PC-3 (cell line): Measurements from ENCODE around the gene TM4SF5. TPM values are rescaled to one million over a fixed set of nuclear protein-coding genes. Genes with fewer than 3 reads are reported as not detected.

Experiments
- ATAC-seq: fragments of 200-7000 bp; cut with Tn5 transposase; 2 replicates; pipeline ENCODE4 v1.9.1; 2020; ENCODE audit warnings: mild to moderate bottlenecking, moderate library complexity
- BruUV-seq: library from RNA; stranded (reverse); fragments of 400-500 nt; replicated peaks from 2 replicates; lab custom pipeline; 2021; lab: Mats Ljungman, UMichigan
- CTCF ChIA-PET: fragments of 300-600 bp; sonication (Branson Sonifier 250); formaldehyde crosslinking; loops from one replicate; lab custom pipeline; 2022; ENCODE audit warnings: antibody characterized with exemption; lab: Charles Lee
- POLR2A ChIA-PET: fragments of 300-600 bp; sonication (Branson Sonifier 250); formaldehyde crosslinking; loops from one replicate; lab custom pipeline; 2022; ENCODE audit warnings: antibody characterized with exemption; ENCODE audit not compliant: unreplicated experiment; lab: Charles Lee
- DNase-seq: peaks from one replicate; pipeline ENCODE4 v3.0.0-alpha.2; 2015
- H2AFZ ChIP-seq: fragments of 300-600 bp; sonication (generic); 2 replicates; pipeline ENCODE4 v1.6.0; 2016; ENCODE audit warnings: antibody characterized with exemption, low read length
- H3F3A ChIP-seq: fragments of 300-600 bp; sonication (generic); one replicate; pipeline ENCODE4 v1.6.0; 2017; ENCODE audit warnings: antibody characterized with exemption, low read length, control low read depth, mild to moderate bottlenecking; ENCODE audit not compliant: unreplicated experiment
- H3K27ac ChIP-seq: fragments of 300-600 bp; sonication (generic); 2 replicates; pipeline ENCODE4 v1.5.1; 2016; ENCODE audit warnings: mild to moderate bottlenecking, low read length
- H3K27me3 ChIP-seq: fragments of 300-600 bp; sonication (generic); 2 replicates; pipeline ENCODE4 v1.6.1; 2016; ENCODE audit warnings: low read length, mixed read lengths
- H3K36me3 ChIP-seq: fragments of 300-600 bp; sonication (generic); 2 replicates; pipeline ENCODE4 v1.6.1; 2016; ENCODE audit warnings: low read depth, mixed run types, low read length, mixed read lengths
- H3K4me1 ChIP-seq: fragments of 300-600 bp; sonication (generic); 2 replicates; pipeline ENCODE4 v1.5.1; 2016; ENCODE audit warnings: low read length; ENCODE audit not compliant: insufficient read depth
- H3K4me2 ChIP-seq: fragments of 300-600 bp; sonication (generic); 2 replicates; pipeline ENCODE4 v1.6.0; 2016; ENCODE audit warnings: low read length
- H3K4me3 ChIP-seq: fragments of 300-600 bp; sonication (generic); 2 replicates; pipeline ENCODE4 v1.5.1; 2016; ENCODE audit warnings: mild to moderate bottlenecking, low read length, mixed read lengths
- H3K79me2 ChIP-seq: fragments of 300-600 bp; sonication (generic); 2 replicates; pipeline ENCODE4 v1.6.1; 2017; ENCODE audit warnings: low read length, mixed read lengths
- H3K9ac ChIP-seq: fragments of 300-600 bp; sonication (generic); 2 replicates; pipeline ENCODE4 v1.6.0; 2016; ENCODE audit warnings: mild to moderate bottlenecking, low read length
- H3K9me2 ChIP-seq: fragments of 300-600 bp; sonication (generic); replicated peaks from 2 replicates; pipeline ENCODE4 v1.6.1; 2016; ENCODE audit warnings: mixed run types, low read length, mixed read lengths
- H3K9me3 ChIP-seq: fragments of 300-600 bp; sonication (generic); 2 replicates; pipeline ENCODE4 v1.6.1; 2016; ENCODE audit warnings: low read length, mixed read lengths
- H4K20me1 ChIP-seq: fragments of 300-600 bp; sonication (generic); 2 replicates; pipeline ENCODE4 v1.6.1; 2016; ENCODE audit warnings: low read length, mixed read lengths
- CTCF ChIP-seq: fragments of 300-600 bp; sonication (generic); conservative IDR thresholded peaks from 2 replicates; pipeline ENCODE4 v1.5.1; 2017; ENCODE audit warnings: antibody characterized with exemption, low read depth, mild to moderate bottlenecking, low read length
- EZH2 ChIP-seq: fragments of 300-600 bp; sonication (generic); IDR thresholded peaks from one replicate; pipeline ENCODE4 v1.6.1; 2017; ENCODE audit warnings: antibody characterized with exemption, mild to moderate bottlenecking, low read length; ENCODE audit not compliant: unreplicated experiment
- EZH2phosphoT487 ChIP-seq: fragments of 300-600 bp; sonication (generic); IDR thresholded peaks from 2 replicates; pipeline ENCODE4 v1.6.1; 2018; ENCODE audit warnings: mild to moderate bottlenecking, antibody characterized with exemption, low read length, borderline replicate concordance
- intact Hi-C: fragments of 100-400 bp; cut with micrococcal nuclease; formaldehyde crosslinking; loops from 2 replicates; pipeline ENCODE4 v1.9.0; 2023
- total RNA-seq: library from RNA; depleted of rRNA; stranded (reverse); fragments of >200 nt; gene quantifications from 2 replicates; pipeline ENCODE4 v1.2.3, GENCODE V29; 2014

TM4SF5 gene
- total RNA-seq, 1 experiment from 2014 or later, result not detected

- intact Hi-C loops, result no loop called here
- Histone ChIP-seq H3K27ac (no peak overlapping the region), H3K79me2 (no peaks in the 10 kb centered on the region), H4K20me1 (no peaks in the 10 kb centered on the region), H3K36me3 (no peaks in the 10 kb centered on the region), H3F3A (no peaks in the 10 kb centered on the region), H3K27me3 (no peaks in the 10 kb centered on the region), H3K9ac (no peak overlapping the region), H3K4me3 (no peak overlapping the region), H3K4me1 (no peaks in the 10 kb centered on the region), H2AFZ (no peak overlapping the region), H3K9me3 (no peaks in the 10 kb centered on the region), H3K4me2 (no peak overlapping the region), H3K9me2 (no peaks in the 10 kb centered on the region)
- TF ChIP-seq CTCF (no peak), EZH2phosphoT487 (no peak), EZH2 (no peak)
- no TSS peak for BruUV-seq
- ChIA-PET CTCF (no interaction called here), POLR2A (no interaction called here)
- DNase-seq (no peak), ATAC-seq (no peak)
Measured at GRCh38 chr17:4816826-4817225, 45.1 kb downstream of the TM4SF5 start.

GRCh38 chr17:4818276-4818675, 46.6 kb downstream of the TM4SF5 start:
- ChIA-PET CTCF (no interaction called here), POLR2A (no interaction called here)
- Histone ChIP-seq H3K4me2 (no peak overlapping the region), H3F3A (no peaks in the 10 kb centered on the region), H2AFZ (no peak overlapping the region), H3K27me3 (no peaks in the 10 kb centered on the region), H3K9me2 (no peaks in the 10 kb centered on the region), H3K79me2 (no peaks in the 10 kb centered on the region), H3K27ac (no peak overlapping the region), H3K4me1 (no peaks in the 10 kb centered on the region), H3K9me3 (no peaks in the 10 kb centered on the region), H3K4me3 (no peak overlapping the region), H4K20me1 (no peaks in the 10 kb centered on the region), H3K36me3 (no peaks in the 10 kb centered on the region), H3K9ac (no peak overlapping the region)
- TF ChIP-seq EZH2 (no peak), EZH2phosphoT487 (no peak), CTCF (no peak)
- intact Hi-C loops, result no loop called here
- no TSS peak for BruUV-seq
- DNase-seq, result no peak
- no peak for ATAC-seq

DNA sequence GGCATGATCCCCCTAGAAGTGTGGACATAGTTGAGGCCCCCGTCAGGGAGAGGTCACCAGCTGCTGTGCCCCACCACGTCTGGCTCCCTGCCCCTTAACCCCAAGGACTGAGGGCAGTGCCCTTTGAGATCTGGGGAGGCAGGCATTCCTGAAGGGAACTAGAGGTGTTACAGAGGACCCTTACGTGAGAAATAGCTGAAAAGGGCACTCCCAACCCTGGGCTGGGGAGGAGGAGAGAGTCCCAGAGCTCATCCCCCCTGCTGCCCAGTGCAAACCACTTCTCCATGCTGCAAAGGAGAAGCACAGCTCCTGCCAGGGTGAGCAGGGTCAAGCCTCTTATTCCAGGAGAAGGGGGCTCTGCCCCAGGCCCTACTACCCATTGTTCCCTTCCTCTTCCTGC, 51.1 kb downstream of the TM4SF5 start:
- TF ChIP-seq CTCF (no peak), EZH2 (no peak), EZH2phosphoT487 (no peak)
- H3K27ac ChIP-seq, result no peak overlapping the region
- H2AFZ ChIP-seq, result no peak overlapping the region
- H3K4me2 ChIP-seq, result no peak overlapping the region
- no peaks in the 10 kb centered on the region for H3K9me3 ChIP-seq
- intact Hi-C loops, result no loop called here
- no TSS peak for BruUV-seq
- H3K9ac ChIP-seq, result no peak overlapping the region
- no peaks in the 10 kb centered on the region for H3K36me3 ChIP-seq
- DNase-seq, result no peak
- no peaks in the 10 kb centered on the region for H3K9me2 ChIP-seq
- ChIA-PET POLR2A (no interaction called here), CTCF (no interaction called here)
- no peaks in the 10 kb centered on the region for H4K20me1 ChIP-seq
- no peaks in the 10 kb centered on the region for H3K4me1 ChIP-seq
- no peaks in the 10 kb centered on the region for H3K27me3 ChIP-seq
- H3K4me3 ChIP-seq, result no peak overlapping the region
- H3F3A ChIP-seq, result no peaks in the 10 kb centered on the region
- H3K79me2 ChIP-seq, result no peaks in the 10 kb centered on the region
- no peak for ATAC-seq
